ENCODE data around the gene ARHGEF9. TPM values are rescaled to one million over a fixed set of nuclear protein-coding genes. Genes with fewer than 3 reads are reported as not detected.

Gene ARHGEF9
- total RNA-seq, 6 donors from 2014 or later = 11.7 to 43.0 (median 17.9) TPM

DNA sequence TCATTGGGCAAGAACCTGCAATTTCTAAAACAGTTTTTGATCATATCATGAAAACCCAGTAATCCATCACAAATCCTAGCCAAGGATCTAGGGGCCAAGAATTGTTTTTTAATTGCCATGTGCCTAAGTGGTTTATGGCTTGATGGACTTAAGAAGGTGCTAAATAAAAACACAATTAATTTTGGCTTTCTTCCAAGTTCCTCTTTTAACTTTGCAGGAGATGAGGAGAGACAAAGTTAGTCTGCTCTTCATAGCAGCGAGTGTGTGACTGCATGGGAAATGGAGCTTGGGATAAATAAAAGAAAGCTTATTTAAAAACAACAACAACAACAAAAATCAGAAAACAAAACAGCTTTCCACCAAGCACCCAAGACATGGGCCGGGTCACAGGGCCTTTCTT is 41.4 kb downstream of the ARHGEF9 start:
- DNase-seq = no peak
- no peak overlapping the region for H3K27ac ChIP-seq

DNA sequence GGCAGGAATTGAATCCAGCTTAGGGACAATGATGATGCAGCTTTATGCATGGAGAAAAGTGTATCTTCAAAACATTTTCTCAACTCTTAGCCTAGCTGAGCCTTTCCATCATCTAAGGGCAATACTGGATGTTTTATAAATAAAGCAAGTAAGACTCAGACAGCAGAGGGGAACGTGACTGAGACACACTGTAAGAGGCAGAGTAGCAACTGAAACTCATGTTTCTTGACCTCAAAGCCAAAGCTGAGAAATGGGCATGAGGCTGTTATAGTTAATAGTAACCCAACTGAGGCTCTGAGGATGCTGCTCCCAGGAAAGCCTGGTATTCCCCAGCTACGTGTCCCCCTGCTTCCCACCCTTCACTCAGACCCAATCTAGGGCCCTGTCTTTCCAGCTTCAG is 44.6 kb downstream of the ARHGEF9 start:
- H3K27me3 ChIP-seq = no peaks in the 10 kb centered on the region
- WGBS, 2 donors = 60 to 71% methylated on average over 1 to 2 of the region's 2 CpGs
- DNase-seq (no peak), ATAC-seq (ENCODE audit: low FRiP score in 2 of 2) (no peak)
- H3K9me3 ChIP-seq = no peaks in the 10 kb centered on the region
- no peak overlapping the region for H3K27ac ChIP-seq
- H3K4me3 ChIP-seq = no peak overlapping the region
- no peaks in the 10 kb centered on the region for H3K4me1 ChIP-seq
- TF ChIP-seq POLR2A (IDR thresholded peaks at IDR 0.05) (no peak), POLR2AphosphoS5 (IDR thresholded peaks at IDR 0.05) (no peak), EP300 (IDR thresholded peaks at IDR 0.05) (no peak)
- TF ChIP-seq, protein P1, sequence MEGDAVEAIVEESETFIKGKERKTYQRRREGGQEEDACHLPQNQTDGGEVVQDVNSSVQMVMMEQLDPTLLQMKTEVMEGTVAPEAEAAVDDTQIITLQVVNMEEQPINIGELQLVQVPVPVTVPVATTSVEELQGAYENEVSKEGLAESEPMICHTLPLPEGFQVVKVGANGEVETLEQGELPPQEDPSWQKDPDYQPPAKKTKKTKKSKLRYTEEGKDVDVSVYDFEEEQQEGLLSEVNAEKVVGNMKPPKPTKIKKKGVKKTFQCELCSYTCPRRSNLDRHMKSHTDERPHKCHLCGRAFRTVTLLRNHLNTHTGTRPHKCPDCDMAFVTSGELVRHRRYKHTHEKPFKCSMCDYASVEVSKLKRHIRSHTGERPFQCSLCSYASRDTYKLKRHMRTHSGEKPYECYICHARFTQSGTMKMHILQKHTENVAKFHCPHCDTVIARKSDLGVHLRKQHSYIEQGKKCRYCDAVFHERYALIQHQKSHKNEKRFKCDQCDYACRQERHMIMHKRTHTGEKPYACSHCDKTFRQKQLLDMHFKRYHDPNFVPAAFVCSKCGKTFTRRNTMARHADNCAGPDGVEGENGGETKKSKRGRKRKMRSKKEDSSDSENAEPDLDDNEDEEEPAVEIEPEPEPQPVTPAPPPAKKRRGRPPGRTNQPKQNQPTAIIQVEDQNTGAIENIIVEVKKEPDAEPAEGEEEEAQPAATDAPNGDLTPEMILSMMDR (IDR thresholded peaks at IDR 0.05) = no peak
- no peaks in the 10 kb centered on the region for H3K36me3 ChIP-seq

More for the DNA sequence above, 41.4 kb downstream of the ARHGEF9 start:
- Histone ChIP-seq H3K9me3 (no peaks in the 10 kb centered on the region), H3K4me3 (no peak overlapping the region), H3K36me3 (no peaks in the 10 kb centered on the region), H3K27me3 (no peaks in the 10 kb centered on the region), H3K4me1 (peaks cover 0 to 4% (median 1%) of the 10 kb centered on the region in 4 donors)
- WGBS, 2 donors = 62 to 85% methylated on average over 2 of the region's 2 CpGs
- TF ChIP-seq EP300 (IDR thresholded peaks at IDR 0.05) (no peak), POLR2AphosphoS5 (IDR thresholded peaks at IDR 0.05) (no peak), POLR2A (IDR thresholded peaks at IDR 0.05) (no peak)
- TF ChIP-seq, protein P1 (IDR thresholded peaks at IDR 0.05) = no peak
- no peak for ATAC-seq (ENCODE audit: low FRiP score in 2 of 2)

DNA sequence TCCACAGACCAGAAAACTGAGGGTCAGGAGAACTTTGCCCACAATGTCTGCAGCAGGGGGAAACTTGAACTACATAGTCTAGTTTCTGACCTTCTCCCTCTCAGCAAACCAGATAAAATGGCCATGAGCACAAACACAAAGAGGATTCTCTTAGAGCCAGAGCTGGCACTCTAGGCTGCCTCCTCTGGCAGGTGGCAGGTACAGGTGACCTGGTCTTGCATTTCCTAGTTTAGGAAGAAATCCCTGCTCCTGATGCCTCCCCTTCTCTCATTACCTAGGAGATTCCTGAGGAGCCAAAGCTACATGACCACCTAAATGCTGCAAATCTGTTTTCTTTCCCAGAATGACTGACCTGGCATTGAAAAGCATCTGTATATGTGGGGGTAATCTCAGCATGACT is 45.1 kb downstream of the ARHGEF9 start:
- Histone ChIP-seq H3K36me3 (no peaks in the 10 kb centered on the region), H3K9me3 (no peaks in the 10 kb centered on the region), H3K27ac (no peak overlapping the region), H3K27me3 (no peaks in the 10 kb centered on the region), H3K4me3 (no peak overlapping the region), H3K4me1 (no peaks in the 10 kb centered on the region)
- DNase-seq (no peak), ATAC-seq (ENCODE audit: low FRiP score in 2 of 2) (no peak)
- TF ChIP-seq, protein P1 (IDR thresholded peaks at IDR 0.05) = no peak

DNA sequence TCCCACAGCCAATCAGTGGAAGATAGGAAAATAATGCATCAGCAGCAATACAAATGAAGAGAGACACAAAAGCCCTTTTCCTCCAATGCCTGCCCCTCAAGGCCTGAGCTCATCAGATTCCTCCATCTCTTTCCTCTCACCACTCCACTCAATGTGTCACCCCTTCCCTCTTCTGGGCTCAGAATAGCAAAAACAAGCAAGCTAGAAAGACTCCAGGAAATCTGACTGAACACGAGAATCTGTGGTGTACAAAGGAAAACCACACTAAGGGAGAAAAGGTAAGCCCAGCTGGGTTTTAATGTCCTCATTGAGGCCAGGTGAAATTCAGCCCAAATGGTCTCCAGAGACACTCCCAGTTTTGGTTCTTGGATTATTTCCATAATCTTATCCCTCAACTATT is 46.3 kb downstream of the ARHGEF9 start:
- 52 to 67% methylated on average over 1 of the region's 1 CpG for WGBS, 2 donors
- Histone ChIP-seq H3K27me3 (no peaks in the 10 kb centered on the region), H3K36me3 (no peaks in the 10 kb centered on the region), H3K9me3 (no peaks in the 10 kb centered on the region), H3K4me3 (no peak overlapping the region), H3K4me1 (no peaks in the 10 kb centered on the region), H3K27ac (no peak overlapping the region)
- ATAC-seq (ENCODE audit: low FRiP score in 2 of 2) (no peak), DNase-seq (no peak)
- TF ChIP-seq EP300 (IDR thresholded peaks at IDR 0.05) = no peak
- TF ChIP-seq POLR2AphosphoS5 (IDR thresholded peaks at IDR 0.05) = no peak
- TF ChIP-seq POLR2A (IDR thresholded peaks at IDR 0.05) = no peak
- TF ChIP-seq, protein P1 (IDR thresholded peaks at IDR 0.05) = no peak

DNA sequence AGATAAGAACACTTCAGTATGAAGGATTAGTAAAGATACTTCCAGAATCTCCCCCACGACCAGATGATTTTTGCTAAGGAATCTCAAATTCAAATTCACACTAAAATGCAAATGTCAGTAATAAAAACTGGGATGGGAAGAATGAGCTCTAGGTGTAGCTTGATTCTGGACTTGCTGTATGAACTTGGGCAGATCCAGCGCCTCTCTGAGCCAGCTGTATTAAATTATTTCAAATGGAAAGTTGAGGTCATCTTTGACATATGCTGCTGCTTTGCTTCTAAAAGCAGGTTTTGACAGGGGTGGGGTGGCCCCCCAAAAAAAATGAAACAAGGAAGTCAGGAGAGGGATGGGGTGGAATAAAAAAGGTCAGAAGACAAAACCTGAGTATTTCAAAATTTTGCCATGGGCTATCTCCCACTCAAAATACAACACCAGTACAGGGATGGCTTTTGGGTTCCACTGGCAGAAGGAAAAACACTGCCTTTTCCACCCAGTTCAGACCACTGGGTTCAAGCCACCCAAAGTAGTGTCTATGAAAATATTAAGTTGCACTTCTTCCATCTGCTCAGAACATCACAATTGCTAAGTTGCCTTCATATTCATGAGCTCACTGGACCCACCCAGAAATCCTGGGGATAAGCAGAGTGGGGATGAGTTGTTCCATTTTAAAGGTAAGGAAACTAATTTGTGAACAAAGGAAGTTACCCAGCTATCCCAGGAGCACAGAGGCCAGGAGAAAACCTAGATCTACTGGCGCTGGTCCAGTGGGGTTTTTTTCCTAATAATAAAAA is 47.7 kb downstream of the ARHGEF9 start:
- Histone ChIP-seq H3K4me1 (no peaks in the 10 kb centered on the region), H3K27me3 (no peaks in the 10 kb centered on the region), H3K36me3 (no peaks in the 10 kb centered on the region), H3K9me3 (no peaks in the 10 kb centered on the region), H3K4me3 (no peak overlapping the region), H3K27ac (no peak overlapping the region)
- DNase-seq (no peak), ATAC-seq (ENCODE audit: low FRiP score in 2 of 2) (no peak)
- TF ChIP-seq POLR2AphosphoS5 (IDR thresholded peaks at IDR 0.05) (no peak), POLR2A (IDR thresholded peaks at IDR 0.05) (no peak), EP300 (IDR thresholded peaks at IDR 0.05) (no peak)
- TF ChIP-seq, protein P1 (IDR thresholded peaks at IDR 0.05) = no peak
- 69 to 88% methylated on average over 3 of the region's 3 CpGs for WGBS, 2 donors

Measured in upper lobe of left lung (tissue), 6 donors.